ENCODE data around the gene PSMD11.

GRCh38 chr17:32489320-32490100 lies 45.2 kb downstream of the PSMD11 start:
- TF ChIP-seq, protein P1, sequence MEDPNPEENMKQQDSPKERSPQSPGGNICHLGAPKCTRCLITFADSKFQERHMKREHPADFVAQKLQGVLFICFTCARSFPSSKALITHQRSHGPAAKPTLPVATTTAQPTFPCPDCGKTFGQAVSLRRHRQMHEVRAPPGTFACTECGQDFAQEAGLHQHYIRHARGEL (CRISPR knock-in tag; IDR thresholded peaks at IDR 0.05): no peak
- TF ChIP-seq HOMEZ (CRISPR knock-in tag; IDR thresholded peaks at IDR 0.05; ENCODE audit: low read depth) (no peak), YEATS2 (CRISPR knock-in tag; IDR thresholded peaks at IDR 0.05; ENCODE audit: borderline replicate concordance) (no peak), SRF (IDR thresholded peaks at IDR 0.05; ENCODE audit: low read depth, low read length) (no peak), CBX5 (CRISPR knock-in tag; IDR thresholded peaks at IDR 0.05; ENCODE audit: borderline replicate concordance) (no peak), POLR2AphosphoS5 (IDR thresholded peaks at IDR 0.05; ENCODE audit: low read depth, low read length) (no peak), YEATS4 (CRISPR knock-in tag; IDR thresholded peaks at IDR 0.05; ENCODE audit: borderline replicate concordance) (no peak), ZNF317 (CRISPR knock-in tag; IDR thresholded peaks at IDR 0.05) (no peak), ATF1 (CRISPR knock-in tag; IDR thresholded peaks at IDR 0.05) (no peak), KDM5B (CRISPR knock-in tag; IDR thresholded peaks at IDR 0.05; ENCODE audit: borderline replicate concordance) (no peak), RAD21 (CRISPR knock-in tag; IDR thresholded peaks at IDR 0.05) (no peak)
- TF ChIP-seq, protein P2, sequence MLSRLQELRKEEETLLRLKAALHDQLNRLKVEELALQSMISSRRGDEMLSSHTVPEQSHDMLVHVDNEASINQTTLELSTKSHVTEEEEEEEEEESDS (CRISPR knock-in tag; IDR thresholded peaks at IDR 0.05; ENCODE audit: borderline replicate concordance): no peak
